ENCODE results near the gene BCAS3.

GRCh38 chr17:61361084-61361483 is 683.4 kb downstream of the BCAS3 start:
- TF ChIP-seq POLR2A (IDR thresholded peaks at IDR 0.05; ENCODE audit: low read depth, low read length) (no peak), POLR2AphosphoS5 (IDR thresholded peaks at IDR 0.05; ENCODE audit: low read depth, low read length) (no peak)
